ENCODE measurements around the gene FRMD4A.
"Not testable (repeated sequence)": the region's sequence is repeated elsewhere in the genome, so short reads cannot be mapped to it uniquely, and the experiment has no call there.

The FRMD4A gene

DNA sequence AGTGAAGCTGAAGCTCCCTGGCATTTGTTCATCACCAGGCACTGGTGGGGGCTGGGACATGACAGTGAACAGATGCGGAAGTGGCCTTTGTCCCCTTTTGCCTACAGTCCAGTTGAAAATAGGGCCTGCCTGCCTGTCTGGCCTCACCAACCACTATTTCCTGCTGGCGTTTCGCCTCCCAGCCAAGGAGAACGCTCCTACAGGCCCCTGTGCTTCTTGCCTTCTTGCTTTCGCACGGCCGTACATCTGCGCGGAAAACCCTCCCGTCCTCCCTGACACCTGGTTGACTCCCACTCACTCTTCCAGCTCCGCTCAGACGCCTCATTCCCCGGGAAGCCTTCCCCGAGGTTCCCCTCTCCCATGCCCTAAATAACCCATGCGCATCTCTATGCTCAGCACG, 426.7 kb downstream of the FRMD4A start:
- Mint-ChIP-seq H3K27ac (no peak overlapping the region), H3K27me3 (peaks cover 6 to 10% of the 10 kb centered on the region in 2 donors)
- ATAC-seq (replicated peaks): no peak

GRCh38 chr10:13902868-13903587, 427.7 kb downstream of the FRMD4A start:
- no peak overlapping the region for H3K4me3 Mint-ChIP-seq
- ATAC-seq (replicated peaks) (no peak), DNase-seq (no peak)
- peaks cover 6 to 10% of the 10 kb centered on the region in 2 donors for H3K27me3 Mint-ChIP-seq
- H3K27ac Mint-ChIP-seq: no peak overlapping the region
- H3K36me3 Mint-ChIP-seq (ENCODE audit: insufficient read depth): no peaks in the 10 kb centered on the region
- H3K4me1 Mint-ChIP-seq (ENCODE audit: low read depth in 2 of 2): no peaks in the 10 kb centered on the region
- no peaks in the 10 kb centered on the region for H3K9me3 Mint-ChIP-seq

More for the DNA sequence above, 426.7 kb downstream of the FRMD4A start:
- DNase-seq: no peak
- Mint-ChIP-seq H3K4me3 (no peak overlapping the region), H3K36me3 (ENCODE audit: insufficient read depth) (no peaks in the 10 kb centered on the region), H3K9me3 (no peaks in the 10 kb centered on the region), H3K4me1 (ENCODE audit: low read depth in 2 of 2) (no peaks in the 10 kb centered on the region)

GRCh38 chr10:13899941-13900340, 430.8 kb downstream of the FRMD4A start:
- no peak for ATAC-seq (replicated peaks)

DNA sequence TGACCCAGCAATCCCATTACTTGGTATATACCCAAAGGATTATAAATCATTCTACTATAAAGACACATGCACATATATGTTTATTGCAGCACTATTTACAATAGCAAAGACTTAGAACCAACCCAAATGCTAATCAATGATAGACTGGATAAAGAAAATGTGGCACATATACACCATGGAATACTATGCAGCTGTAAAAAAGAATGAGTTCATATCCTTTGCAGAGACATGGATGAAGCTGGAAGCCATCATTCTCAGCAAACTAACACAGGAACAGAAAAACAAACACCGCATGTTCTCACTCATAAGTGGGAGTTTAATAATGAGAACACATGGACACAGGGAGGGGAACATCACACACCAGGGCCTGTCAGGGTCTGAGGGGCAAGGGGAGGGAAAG, 434.6 kb downstream of the FRMD4A start:
- H3K27ac Mint-ChIP-seq, H3K4me3 Mint-ChIP-seq: not testable (repeated sequence)
- H3K27me3 Mint-ChIP-seq: peaks cover 40 to 65% of the 10 kb centered on the region in 2 donors

More at GRCh38 chr10:13899941-13900340, 430.8 kb downstream of the FRMD4A start:
- DNase-seq: no peak
- no peak overlapping the region for H3K4me3 Mint-ChIP-seq
- H3K27me3 Mint-ChIP-seq: peaks cover 13 to 37% of the 10 kb centered on the region in 2 donors
- H3K4me1 Mint-ChIP-seq (ENCODE audit: low read depth in 2 of 2): no peaks in the 10 kb centered on the region
- H3K9me3 Mint-ChIP-seq: peaks cover 0 to 1% of the 10 kb centered on the region in 2 donors
- no peaks in the 10 kb centered on the region for H3K36me3 Mint-ChIP-seq (ENCODE audit: insufficient read depth)
- no peak overlapping the region for H3K27ac Mint-ChIP-seq

GRCh38 chr10:13894412-13895093, 436.2 kb downstream of the FRMD4A start:
- no peaks in the 10 kb centered on the region for H3K36me3 Mint-ChIP-seq (ENCODE audit: insufficient read depth)
- H3K27me3 Mint-ChIP-seq: peaks cover 56 to 81% of the 10 kb centered on the region in 2 donors
- DNase-seq (no peak), ATAC-seq (replicated peaks) (no peak)
- H3K4me1 Mint-ChIP-seq (ENCODE audit: low read depth in 2 of 2): peaks cover 11 to 12% of the 10 kb centered on the region in 2 donors
- no peak overlapping the region for H3K27ac Mint-ChIP-seq
- no peak overlapping the region for H3K4me3 Mint-ChIP-seq
- H3K9me3 Mint-ChIP-seq: peaks cover 0 to 1% of the 10 kb centered on the region in 2 donors

More for the DNA sequence above, 434.6 kb downstream of the FRMD4A start:
- H3K36me3 Mint-ChIP-seq (ENCODE audit: insufficient read depth); ATAC-seq (replicated peaks); DNase-seq; H3K9me3 Mint-ChIP-seq: not testable (repeated sequence)
- peaks cover 10 to 11% of the 10 kb centered on the region in 2 donors for H3K4me1 Mint-ChIP-seq (ENCODE audit: low read depth in 2 of 2)

DNA sequence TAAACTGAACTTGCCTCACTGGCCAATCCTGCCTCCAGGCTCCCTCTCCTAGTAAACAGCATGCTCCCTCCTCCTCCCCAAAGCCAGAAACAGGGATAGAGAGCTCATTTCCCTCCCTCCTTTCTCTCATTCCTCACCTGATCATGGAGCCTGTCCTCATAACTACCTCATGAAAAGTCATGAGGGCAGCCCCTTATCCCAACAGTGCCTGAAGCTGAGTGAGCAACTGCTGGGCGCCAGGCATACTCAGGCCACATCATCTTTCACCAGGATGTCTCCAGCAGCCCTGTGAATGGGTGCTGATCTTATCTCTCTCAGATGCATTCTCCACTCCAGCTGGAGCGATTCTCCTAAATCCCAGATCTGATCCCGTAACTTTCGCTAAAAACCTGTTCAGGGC, 436.8 kb downstream of the FRMD4A start:
- H3K4me1 Mint-ChIP-seq (ENCODE audit: low read depth in 2 of 2): peaks cover 11 to 12% of the 10 kb centered on the region in 2 donors
- no peak overlapping the region for H3K4me3 Mint-ChIP-seq
- H3K9me3 Mint-ChIP-seq: peaks cover 0 to 1% of the 10 kb centered on the region in 2 donors
- ATAC-seq (replicated peaks) (no peak), DNase-seq (no peak)
- peaks cover 62 to 87% of the 10 kb centered on the region in 2 donors for H3K27me3 Mint-ChIP-seq
- no peaks in the 10 kb centered on the region for H3K36me3 Mint-ChIP-seq (ENCODE audit: insufficient read depth)
- H3K27ac Mint-ChIP-seq: no peak overlapping the region

DNA sequence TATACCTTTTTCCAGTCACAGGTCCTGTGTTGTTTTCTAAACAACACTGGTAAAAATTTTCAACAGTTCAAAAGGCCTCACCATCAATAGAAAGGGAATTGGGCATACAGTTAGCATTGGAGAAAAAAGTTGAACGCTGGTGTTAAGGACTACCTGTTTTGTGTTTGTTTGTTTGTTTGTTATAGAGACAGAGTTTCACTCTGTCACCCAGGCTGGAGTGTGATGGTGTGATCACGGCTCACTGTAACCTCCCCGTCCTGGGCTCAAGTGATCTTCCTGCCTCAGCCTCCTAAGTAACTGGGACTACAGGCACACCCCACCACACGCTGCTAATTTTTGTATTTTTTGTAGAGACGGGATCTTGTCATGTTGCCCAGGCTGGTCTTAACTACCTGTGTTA, 437.9 kb downstream of the FRMD4A start:
- ATAC-seq (replicated peaks) (no peak), DNase-seq (no peak)
- peaks cover 64 to 98% of the 10 kb centered on the region in 2 donors for H3K27me3 Mint-ChIP-seq
- H3K36me3 Mint-ChIP-seq (ENCODE audit: insufficient read depth): no peaks in the 10 kb centered on the region
- H3K4me1 Mint-ChIP-seq (ENCODE audit: low read depth in 2 of 2): peaks cover 11 to 12% of the 10 kb centered on the region in 2 donors
- H3K4me3 Mint-ChIP-seq: no peak overlapping the region
- peaks cover 0 to 1% of the 10 kb centered on the region in 2 donors for H3K9me3 Mint-ChIP-seq
- H3K27ac Mint-ChIP-seq: no peak overlapping the region

GRCh38 chr10:13892001-13892491, 438.7 kb downstream of the FRMD4A start:
- ATAC-seq (replicated peaks) (no peak), DNase-seq (no peak)
- Mint-ChIP-seq H3K27ac (no peak overlapping the region), H3K27me3 (peaks cover 64 to 100% of the 10 kb centered on the region in 2 donors), H3K9me3 (peaks cover 0 to 1% of the 10 kb centered on the region in 2 donors), H3K4me1 (ENCODE audit: low read depth in 2 of 2) (peaks cover 11 to 12% of the 10 kb centered on the region in 2 donors), H3K4me3 (peak overlapping the region; percentile 57 to 70), H3K36me3 (ENCODE audit: insufficient read depth) (no peaks in the 10 kb centered on the region)

DNA sequence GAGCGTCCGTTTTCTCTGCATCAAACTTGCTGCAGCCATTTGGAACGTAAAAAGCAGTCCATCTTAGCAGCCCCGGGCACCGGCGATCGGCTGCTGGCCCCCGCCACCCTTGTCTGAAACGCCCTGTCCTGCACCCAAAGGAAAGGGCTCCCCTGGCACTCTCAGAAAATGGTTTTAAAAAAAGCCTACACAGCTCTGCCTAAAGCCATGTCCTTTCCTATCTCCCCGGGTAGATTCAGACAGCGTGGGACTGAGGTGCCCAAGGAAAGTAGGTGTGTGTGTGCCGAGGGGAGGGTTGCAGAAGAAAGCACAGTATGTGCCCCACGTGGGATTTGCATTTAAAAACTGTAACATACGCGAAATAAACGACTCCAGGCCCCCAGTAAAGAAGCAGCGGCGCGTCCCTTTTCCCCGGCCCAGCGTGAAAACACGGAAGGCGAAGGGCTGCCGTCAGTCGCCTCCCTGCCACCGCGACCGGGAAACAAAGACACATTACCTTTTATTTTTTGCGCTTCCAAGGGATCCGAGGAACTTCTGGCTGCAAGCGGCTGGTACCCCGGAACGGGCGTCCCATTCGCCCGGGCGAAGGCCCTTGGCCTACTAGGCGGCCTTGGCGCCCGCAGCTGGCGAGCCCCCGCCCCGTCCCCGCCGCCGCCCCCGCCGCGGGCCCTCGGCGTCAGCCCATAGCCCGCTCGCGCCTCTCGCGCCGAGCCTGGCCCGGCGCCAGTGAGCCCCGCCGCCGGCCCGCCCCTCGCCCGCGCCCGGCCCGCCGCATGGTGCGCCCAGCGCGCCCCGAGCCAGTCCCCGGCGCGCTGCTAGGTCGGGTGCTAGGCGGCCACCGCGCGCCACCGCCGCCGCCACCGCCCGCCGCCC, 439.4 kb downstream of the FRMD4A start:
- H3K27me3 Mint-ChIP-seq: peaks cover 64 to 100% of the 10 kb centered on the region in 2 donors
- H3K27ac Mint-ChIP-seq: no peak overlapping the region
- peaks cover 11 to 12% of the 10 kb centered on the region in 2 donors for H3K4me1 Mint-ChIP-seq (ENCODE audit: low read depth in 2 of 2)
- peak overlapping the region in 1 of 2 donors; percentile 35 for H3K4me3 Mint-ChIP-seq
- peak; percentile 24 for ATAC-seq (replicated peaks)
- peaks cover 0 to 1% of the 10 kb centered on the region in 2 donors for H3K9me3 Mint-ChIP-seq
- DNase-seq: no peak
- H3K36me3 Mint-ChIP-seq (ENCODE audit: insufficient read depth): no peaks in the 10 kb centered on the region

- Mint-ChIP-seq H3K27ac (no peak overlapping the region), H3K36me3 (ENCODE audit: insufficient read depth) (no peaks in the 10 kb centered on the region), H3K27me3 (peaks cover 67 to 100% of the 10 kb centered on the region in 2 donors), H3K4me1 (ENCODE audit: low read depth in 2 of 2) (peaks cover 11 to 12% of the 10 kb centered on the region in 2 donors), H3K4me3 (peak overlapping the region in 1 of 2 donors; percentile 35), H3K9me3 (peaks cover 0 to 1% of the 10 kb centered on the region in 2 donors)
- no peak for ATAC-seq (replicated peaks)
- DNase-seq: no peak
These were observed 440.2 kb downstream of the FRMD4A start for GRCh38 chr10:13890233-13891127.

DNA sequence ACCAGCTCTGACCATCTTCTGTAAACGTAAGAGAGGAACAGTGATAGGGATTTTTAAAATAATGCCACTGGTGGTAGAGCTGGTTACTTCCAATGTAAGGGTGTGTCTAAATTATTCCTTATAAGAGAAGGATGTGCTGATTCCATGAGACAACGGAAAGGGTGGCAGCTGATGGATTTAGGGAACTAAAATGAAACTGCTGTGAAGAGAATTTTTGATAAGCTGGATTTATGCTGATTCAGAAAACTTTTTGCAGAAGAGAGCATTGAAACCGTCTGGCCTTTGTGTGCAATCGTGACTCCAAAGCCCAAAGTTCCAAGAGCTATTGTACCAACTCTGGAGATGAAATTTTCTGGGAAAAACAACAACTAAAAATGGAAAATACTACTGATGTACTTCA, 443.0 kb downstream of the FRMD4A start:
- H3K36me3 Mint-ChIP-seq (ENCODE audit: insufficient read depth): no peaks in the 10 kb centered on the region
- H3K4me1 Mint-ChIP-seq (ENCODE audit: low read depth in 2 of 2): peaks cover 4 to 9% of the 10 kb centered on the region in 2 donors
- H3K9me3 Mint-ChIP-seq: no peaks in the 10 kb centered on the region
- no peak for ATAC-seq (replicated peaks)
- H3K27ac Mint-ChIP-seq: no peak overlapping the region
- no peak overlapping the region for H3K4me3 Mint-ChIP-seq
- DNase-seq: no peak
- H3K27me3 Mint-ChIP-seq: peaks cover 54 to 76% of the 10 kb centered on the region in 2 donors

DNA sequence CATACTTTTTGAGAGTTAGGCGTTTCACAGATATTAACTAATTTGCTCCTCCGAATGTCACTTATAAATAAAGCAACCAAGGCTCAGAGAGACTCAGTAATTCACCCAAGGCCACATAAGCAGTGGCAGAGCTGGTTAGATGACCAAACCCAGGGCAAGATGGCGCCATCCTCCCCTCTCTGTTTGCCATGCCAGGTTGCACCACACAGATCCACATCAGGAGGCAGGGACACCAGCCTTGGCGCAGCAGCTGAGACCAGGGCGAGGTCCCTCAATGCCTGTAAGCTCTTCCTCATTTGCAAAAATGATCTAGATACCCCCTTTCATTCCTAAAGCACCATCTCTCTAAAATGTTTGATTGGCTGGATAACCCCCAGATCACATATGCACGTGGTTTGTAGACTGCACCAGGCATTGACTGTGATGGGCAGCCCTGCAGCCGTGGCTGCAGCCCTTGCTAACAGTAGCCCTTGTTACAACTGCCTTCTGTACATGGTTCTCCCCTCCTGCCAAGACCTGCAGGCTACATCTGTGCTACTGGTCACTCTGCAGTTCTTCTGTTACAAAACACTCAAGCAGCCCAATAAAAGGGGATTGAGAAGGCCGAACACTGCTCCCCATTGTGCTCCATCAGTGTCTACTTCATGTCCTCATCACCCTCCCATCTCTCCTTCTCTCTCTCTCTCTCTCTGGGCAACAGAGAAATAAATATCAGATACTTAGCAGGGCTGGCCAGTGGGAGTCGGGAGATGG, 445.3 kb downstream of the FRMD4A start:
- Mint-ChIP-seq H3K4me3 (no peak overlapping the region), H3K9me3 (no peaks in the 10 kb centered on the region), H3K36me3 (ENCODE audit: insufficient read depth) (no peaks in the 10 kb centered on the region), H3K27me3 (peaks cover 35 to 53% of the 10 kb centered on the region in 2 donors), H3K4me1 (ENCODE audit: low read depth in 2 of 2) (peaks cover 0 to under 1% of the 10 kb centered on the region in 2 donors), H3K27ac (no peak overlapping the region)
- DNase-seq (no peak), ATAC-seq (replicated peaks) (no peak)
